GM12892 (cell line): Measurements from ENCODE around the gene SLC27A4.
A peak's percentile ranks its signal among the peaks of the same experiment; 100 is the strongest.
"Not testable (repeated sequence)": the region's sequence is repeated elsewhere in the genome, so short reads cannot be mapped to it uniquely, and the experiment has no call there.

Source experiments
- DNase-seq: peaks from one replicate; pipeline ENCODE4 v3.0.0; 2011; ENCODE audit not compliant: insufficient read length
- FAIRE-seq: peaks from 2 replicates; lab custom pipeline; 2011; peaks lifted over from hg19 to GRCh38; lab: Jason Lieb, UNC
- POLR2A ChIP-seq: IDR thresholded peaks from 2 replicates; pipeline ENCODE4 v1.6.1; 2011; ENCODE audit warnings: low read depth, low read length, control low read depth
- POLR2AphosphoS5 ChIP-seq: IDR thresholded peaks from 2 replicates; pipeline ENCODE4 v1.6.1; 2011; ENCODE audit warnings: low read depth, low read length, control low read depth
- TAF1 ChIP-seq: IDR thresholded peaks from 2 replicates; pipeline ENCODE4 v1.6.1; 2011; ENCODE audit warnings: low read depth, mild to moderate bottlenecking, control low read depth, low read length, borderline replicate concordance

SLC27A4 gene

DNA sequence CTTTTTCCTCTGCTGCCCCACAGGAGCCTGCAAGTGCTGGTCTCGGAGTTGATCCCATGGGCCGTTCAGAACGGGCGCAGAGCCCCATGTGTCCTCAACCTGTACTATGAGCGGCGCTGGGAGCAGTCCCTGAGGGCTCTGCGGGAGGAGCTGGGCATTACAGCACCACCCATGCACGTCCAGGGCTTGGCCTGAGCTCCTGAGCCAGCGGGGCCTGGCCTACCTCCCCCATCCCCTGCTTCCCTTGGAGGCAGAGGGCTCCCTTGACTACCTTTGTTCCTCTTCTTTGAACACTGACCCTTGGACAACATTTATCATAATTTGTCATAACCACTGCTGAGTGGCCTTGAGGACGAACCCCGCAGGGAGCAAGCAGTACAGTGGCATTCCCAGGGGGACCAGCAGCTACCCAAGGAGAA is 6.9 kb upstream of the SLC27A4 start:
- DNase-seq (no peak), FAIRE-seq (no peak)
- no peak for TF ChIP-seq POLR2AphosphoS5
- TF ChIP-seq POLR2A, result no peak
- TF ChIP-seq TAF1, result no peak

DNA sequence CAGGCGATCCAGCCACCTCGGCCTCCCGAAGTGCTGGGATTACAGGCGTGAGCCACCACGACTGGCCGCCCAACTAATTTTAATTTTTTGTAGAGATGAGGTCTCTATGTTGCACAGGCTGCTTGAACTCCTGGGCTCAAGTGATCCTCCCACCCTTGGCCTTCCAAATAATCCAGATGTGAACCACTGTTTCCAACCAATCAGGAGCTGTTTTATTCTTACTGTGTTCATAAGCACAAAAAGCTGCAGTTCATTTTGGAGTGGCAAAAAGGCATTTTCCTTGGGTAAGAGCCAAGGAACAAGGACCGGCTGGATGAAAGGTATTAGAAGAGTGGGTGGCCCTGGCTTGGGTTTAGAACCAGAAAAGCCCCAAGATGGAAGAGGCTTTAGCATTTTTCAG is 5.2 kb upstream of the SLC27A4 start:
- FAIRE-seq (no peak), DNase-seq (no peak)
- TF ChIP-seq POLR2A (no peak), TAF1 (no peak), POLR2AphosphoS5 (no peak)

DNA sequence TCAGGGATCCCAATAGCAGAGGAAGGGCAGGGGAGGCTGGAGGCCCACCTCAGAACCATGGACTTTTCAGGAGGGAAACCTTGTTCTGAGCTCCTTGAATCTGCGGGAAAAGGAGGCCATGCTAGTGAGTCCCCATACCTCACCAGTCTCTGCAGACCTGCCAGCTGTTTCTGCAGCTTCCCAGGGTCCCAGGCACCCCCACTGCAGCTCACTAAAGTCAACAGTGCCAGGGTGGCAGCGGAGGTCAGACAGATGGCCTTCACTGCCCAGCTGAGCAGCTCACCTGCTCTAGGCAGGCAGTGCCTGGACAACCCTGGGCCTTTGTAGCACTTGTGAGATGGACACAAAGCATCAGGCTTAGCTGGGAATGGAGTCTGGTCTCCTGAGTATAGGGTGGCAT is 4.4 kb upstream of the SLC27A4 start:
- no peak for TF ChIP-seq POLR2AphosphoS5
- TF ChIP-seq POLR2A, result no peak
- TF ChIP-seq TAF1, result no peak
- no peak for FAIRE-seq
- no peak for DNase-seq

DNA sequence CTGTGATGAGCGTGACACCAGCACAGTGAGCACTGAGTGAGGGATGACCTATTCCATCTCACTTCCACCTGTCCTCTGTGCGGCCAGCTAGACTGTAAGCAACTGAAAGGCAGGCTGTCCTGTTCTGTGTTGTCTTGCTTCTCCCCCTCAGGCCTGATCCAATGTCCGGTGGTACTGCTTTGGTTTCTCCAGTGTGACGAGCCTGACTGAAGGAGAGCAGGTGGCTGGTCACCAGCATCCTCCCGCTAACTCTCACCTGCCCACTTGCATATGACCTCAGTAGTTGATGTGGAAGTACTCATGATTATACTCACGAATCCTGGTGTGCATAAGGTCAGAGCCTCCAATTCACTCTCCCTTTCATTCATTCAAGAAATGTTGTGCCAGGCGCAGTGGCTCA is 2.4 kb upstream of the SLC27A4 start:
- no peak for FAIRE-seq
- TF ChIP-seq TAF1, result no peak
- no peak for TF ChIP-seq POLR2A
- no peak for TF ChIP-seq POLR2AphosphoS5
- no peak for DNase-seq

DNA sequence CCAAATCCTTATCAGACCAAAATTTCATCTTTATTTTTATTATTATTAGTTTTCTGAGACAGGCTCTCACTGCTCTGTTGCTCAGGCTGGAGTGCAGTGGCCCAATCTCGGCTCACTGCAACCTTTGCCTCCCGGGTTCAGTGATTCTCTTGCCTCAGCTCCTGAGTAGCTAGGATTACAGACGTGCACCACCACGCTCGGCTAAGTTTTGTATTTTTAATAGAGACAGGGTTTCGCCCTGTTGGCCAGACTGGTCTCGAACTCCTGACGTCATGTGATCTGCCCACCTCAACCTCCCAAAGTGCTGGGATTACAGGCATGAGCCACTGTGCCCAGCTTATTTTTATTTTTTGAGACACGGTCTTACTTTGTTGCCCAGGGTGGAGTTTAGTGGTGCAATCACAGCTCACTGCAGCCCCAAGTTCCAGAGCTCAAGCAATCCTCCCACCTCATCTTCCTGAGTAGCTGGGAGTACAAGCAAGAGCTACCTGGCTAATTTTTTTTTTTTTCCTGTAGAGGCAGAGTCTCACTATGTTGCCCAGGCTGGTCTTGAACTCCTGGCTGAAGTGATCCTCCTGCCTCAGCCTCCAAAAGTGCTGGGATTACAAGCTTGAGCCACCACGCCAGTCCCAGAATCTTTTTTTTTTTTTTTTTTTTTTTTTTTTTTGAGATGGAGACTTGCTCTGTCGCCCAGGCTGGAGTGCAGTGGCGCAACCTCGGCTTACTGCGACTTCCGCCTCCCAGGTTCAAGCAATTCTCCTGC is 1.3 kb upstream of the SLC27A4 start:
- not testable (repeated sequence) for DNase-seq, FAIRE-seq

DNA sequence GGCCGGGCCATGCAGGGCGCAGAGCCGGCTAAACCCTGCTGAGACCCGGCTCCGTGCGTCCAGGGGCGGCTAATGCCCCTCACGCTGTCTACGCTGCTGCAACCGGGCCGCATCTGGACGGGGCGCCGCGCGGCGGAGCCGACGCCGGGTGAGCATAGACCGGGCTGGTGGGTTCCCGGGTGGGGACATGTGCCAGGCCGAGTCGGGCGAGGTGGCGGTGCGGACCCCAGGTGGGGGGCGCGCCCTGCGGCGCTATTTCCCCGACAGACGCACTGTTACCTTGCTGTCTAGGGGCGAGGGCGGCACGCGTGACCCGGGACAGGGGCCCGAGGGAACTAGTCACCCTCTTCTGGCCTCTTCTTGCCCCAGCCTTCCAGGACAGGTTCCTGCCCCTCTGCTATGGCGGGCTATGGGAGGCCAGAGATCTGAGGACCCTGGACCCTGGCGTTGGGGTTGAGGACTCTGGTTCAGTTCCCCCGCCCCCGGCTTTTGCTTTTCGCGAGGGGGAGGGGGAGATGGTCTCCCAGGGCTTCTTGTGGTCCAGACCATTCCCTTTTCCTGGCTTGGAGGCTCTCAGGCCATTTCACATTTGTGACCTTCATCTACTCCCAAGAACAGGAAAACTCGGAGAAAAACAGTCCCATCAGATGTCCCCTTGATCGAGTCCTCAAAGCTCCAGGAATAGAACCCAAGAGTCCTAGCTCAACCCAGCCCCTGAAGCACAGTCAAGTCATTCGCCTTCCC is 536 bp downstream of the SLC27A4 start:
- FAIRE-seq, result no peak
- TF ChIP-seq TAF1 (no peak), POLR2AphosphoS5 (no peak), POLR2A (no peak)

DNA sequence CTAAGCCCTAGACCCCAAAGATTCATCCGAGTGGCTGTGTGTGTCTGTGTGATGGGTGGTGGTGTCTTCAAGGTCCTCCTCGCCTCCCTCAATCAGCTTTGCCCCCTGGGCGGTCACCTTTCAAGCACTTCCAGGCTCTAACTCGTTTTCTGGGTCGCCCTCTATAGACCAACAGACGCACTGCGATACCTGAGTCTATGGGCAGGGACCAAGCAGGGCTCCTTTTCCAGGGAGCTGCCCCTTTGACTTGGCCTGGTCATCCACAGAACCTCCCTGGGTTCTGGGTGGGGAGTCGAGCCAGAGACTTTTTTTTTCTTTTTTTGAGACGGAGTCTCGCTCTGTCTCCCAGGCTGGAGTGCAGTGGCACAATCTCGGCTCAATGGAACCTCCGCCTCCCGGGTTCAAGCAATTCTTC is 1.1 kb downstream of the SLC27A4 start:
- no peak for FAIRE-seq
- DNase-seq, result peak; percentile 79
- TF ChIP-seq TAF1 (no peak), POLR2AphosphoS5 (no peak), POLR2A (no peak)

More for the DNA sequence above, 536 bp downstream of the SLC27A4 start:
- no peak for DNase-seq

DNA sequence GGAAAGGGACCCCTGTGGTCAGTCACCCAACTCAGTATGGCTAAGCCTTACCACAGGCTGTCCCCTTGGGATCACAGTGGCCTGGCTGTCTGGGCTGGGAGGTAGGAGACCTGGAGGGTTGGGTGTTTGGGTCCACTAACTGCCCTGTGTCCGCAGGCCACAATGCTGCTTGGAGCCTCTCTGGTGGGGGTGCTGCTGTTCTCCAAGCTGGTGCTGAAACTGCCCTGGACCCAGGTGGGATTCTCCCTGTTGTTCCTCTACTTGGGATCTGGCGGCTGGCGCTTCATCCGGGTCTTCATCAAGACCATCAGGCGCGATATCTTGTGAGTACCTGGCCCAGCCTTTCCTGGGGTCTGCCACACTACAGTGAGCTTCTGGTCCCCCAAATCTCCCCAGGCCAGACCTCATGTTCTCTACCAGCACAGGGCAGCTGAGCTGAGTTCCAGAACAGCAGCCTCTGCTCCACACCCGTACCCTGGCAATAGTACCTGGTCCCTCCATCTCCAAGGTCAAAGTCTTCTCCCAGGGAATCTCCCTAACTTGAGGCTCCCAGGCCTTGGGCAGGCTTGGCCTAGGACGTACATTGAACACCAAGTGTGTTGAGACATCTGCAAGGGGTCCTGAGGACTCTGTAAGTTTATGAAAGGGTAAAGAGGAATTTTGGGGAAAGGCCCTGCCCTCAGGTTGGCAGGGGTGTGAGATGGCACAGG is 2.8 kb downstream of the SLC27A4 start:
- no peak for TF ChIP-seq POLR2A
- no peak for TF ChIP-seq POLR2AphosphoS5
- no peak for TF ChIP-seq TAF1
- no peak for DNase-seq
- FAIRE-seq, result no peak

DNA sequence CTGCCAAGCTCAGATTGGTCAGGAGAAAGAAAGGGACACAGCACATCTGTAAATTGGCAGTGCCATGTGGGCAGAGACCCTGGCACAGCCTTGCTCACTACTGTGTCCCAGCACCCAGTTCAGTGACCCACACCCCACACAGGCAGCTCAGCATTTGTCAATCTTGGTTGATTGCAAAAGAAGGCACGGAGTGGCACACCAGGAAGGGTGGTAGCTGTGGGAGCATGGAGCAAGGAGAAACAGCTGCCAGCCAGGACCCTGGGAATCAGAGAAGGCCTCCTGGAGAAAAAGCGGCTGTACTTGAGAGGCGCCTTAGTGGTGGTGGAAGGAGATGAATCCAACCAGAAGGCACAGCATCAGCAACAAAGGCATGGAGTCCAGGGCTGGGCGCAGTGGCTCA is 3.5 kb downstream of the SLC27A4 start:
- DNase-seq (no peak), FAIRE-seq (no peak)
- TF ChIP-seq POLR2A, result no peak
- TF ChIP-seq POLR2AphosphoS5, result no peak
- no peak for TF ChIP-seq TAF1

DNA sequence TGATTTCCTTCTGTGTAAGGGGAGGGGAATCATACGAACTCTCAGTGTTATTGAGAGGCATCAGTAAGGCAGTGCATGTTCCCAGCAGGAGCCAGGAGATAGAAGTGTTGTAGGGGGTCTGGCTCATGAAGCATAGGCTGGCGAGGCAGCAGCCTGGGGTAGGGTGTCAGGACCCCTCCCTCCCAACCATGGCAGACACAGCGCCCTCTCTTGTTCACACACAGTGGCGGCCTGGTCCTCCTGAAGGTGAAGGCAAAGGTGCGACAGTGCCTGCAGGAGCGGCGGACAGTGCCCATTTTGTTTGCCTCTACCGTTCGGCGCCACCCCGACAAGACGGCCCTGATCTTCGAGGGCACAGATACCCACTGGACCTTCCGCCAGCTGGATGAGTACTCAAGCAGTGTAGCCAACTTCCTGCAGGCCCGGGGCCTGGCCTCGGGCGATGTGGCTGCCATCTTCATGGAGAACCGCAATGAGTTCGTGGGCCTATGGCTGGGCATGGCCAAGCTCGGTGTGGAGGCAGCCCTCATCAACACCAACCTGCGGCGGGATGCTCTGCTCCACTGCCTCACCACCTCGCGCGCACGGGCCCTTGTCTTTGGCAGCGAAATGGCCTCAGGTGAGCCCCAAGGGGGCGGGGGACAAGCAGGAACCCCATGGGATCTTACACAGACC is 4.7 kb downstream of the SLC27A4 start:
- TF ChIP-seq TAF1, result no peak
- TF ChIP-seq POLR2A, result no peak
- TF ChIP-seq POLR2AphosphoS5, result no peak
- DNase-seq, result no peak
- FAIRE-seq, result no peak

DNA sequence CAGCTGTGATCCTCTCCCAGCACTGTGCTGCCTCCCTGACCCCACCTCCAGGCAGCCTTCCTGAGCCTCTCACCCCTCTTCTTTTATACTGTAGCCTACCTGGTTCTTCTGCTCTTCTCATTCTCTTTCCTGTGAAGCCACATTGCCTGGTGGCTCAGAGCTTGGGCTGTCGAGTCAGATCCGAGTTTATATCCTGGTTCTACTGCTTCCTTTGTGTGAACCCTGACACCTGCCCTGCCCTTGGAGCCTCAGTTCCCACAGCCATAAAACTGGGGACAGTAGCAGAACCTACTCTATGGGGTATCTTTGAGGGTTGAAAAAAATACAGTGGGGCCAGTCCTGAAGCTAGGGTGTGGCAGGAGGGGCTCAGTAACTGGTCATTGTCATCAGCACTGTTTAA is 8.8 kb downstream of the SLC27A4 start:
- FAIRE-seq, result no peak
- TF ChIP-seq POLR2AphosphoS5 (no peak), POLR2A (no peak), TAF1 (no peak)
- DNase-seq, result no peak

DNA sequence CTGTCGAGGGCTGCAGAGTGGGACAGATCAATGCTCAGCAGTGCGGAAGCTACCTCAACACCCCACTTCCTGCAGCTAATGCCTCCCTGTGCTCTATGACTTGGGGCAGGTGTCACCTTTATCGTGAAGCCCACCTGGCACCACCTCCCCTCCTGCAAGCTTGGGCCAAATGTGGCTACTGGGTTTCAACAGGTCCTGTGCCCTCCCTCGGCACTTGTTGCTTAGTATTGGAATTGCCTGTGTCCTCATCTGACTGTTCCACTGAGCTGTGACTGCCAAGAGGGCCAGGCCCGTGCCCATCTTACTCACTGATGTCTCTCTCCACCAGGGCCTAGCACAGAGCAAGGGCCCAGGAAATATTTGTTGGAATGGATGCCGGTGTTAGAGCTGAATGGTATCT is 9.4 kb downstream of the SLC27A4 start:
- FAIRE-seq (no peak), DNase-seq (no peak)
- TF ChIP-seq POLR2AphosphoS5 (no peak), TAF1 (no peak), POLR2A (no peak)
